NCI-H748 (cell line): Measurements from ENCODE around the gene TMEM245.
"Not testable (repeated sequence)": the region's sequence is repeated elsewhere in the genome, so short reads cannot be mapped to it uniquely, and the experiment has no call there.

ENCODE experiments used
- DNase-seq: peaks from one replicate; lab custom pipeline; 2025; ENCODE audit not compliant: unreplicated experiment; lab: John Stamatoyannopoulos, UW

TMEM245 gene

GRCh38 chr9:109133533-109133932 lies 13.8 kb upstream of the TMEM245 start:
- DNase-seq = no peak

- no peak for DNase-seq
Measured at GRCh38 chr9:109132567-109133021, 12.8 kb upstream of the TMEM245 start.

GRCh38 chr9:109129470-109130197 lies 9.9 kb upstream of the TMEM245 start:
- no peak for DNase-seq

- not testable (repeated sequence) for DNase-seq
Measured at GRCh38 chr9:109126671-109127070, 6.9 kb upstream of the TMEM245 start.

GRCh38 chr9:109124121-109124520 lies 4.4 kb upstream of the TMEM245 start:
- DNase-seq = no peak

- DNase-seq = no peak
Measured at GRCh38 chr9:109122726-109123621, 3.2 kb upstream of the TMEM245 start.

- DNase-seq = no peak
Measured at GRCh38 chr9:109121232-109121796, 1.6 kb upstream of the TMEM245 start.

GRCh38 chr9:109120204-109120789 lies 550 bp upstream of the TMEM245 start:
- DNase-seq = no peak

- peak; percentile 47 for DNase-seq
Measured at GRCh38 chr9:109118808-109119438, 824 bp downstream of the TMEM245 start.

- peak; percentile 47 for DNase-seq
Measured at GRCh38 chr9:109117856-109118807, 1.6 kb downstream of the TMEM245 start.

- DNase-seq = no peak
Measured at GRCh38 chr9:109115931-109116526, 3.7 kb downstream of the TMEM245 start.

GRCh38 chr9:109114670-109115069 lies 5.1 kb downstream of the TMEM245 start:
- DNase-seq = no peak

- no peak for DNase-seq
Measured at GRCh38 chr9:109113892-109114609, 5.7 kb downstream of the TMEM245 start.

GRCh38 chr9:109113254-109113653 lies 6.5 kb downstream of the TMEM245 start:
- DNase-seq = no peak

GRCh38 chr9:109110329-109111021 lies 9.3 kb downstream of the TMEM245 start:
- DNase-seq = no peak

- no peak for DNase-seq
Measured at GRCh38 chr9:109109967-109110328, 9.8 kb downstream of the TMEM245 start.

- no peak for DNase-seq
Measured at GRCh38 chr9:109108318-109108717, 11.4 kb downstream of the TMEM245 start.
